OCI-LY3 (cell line): ENCODE measurements around the gene SHD.
"Not testable (repeated sequence)": the region's sequence is repeated elsewhere in the genome, so short reads cannot be mapped to it uniquely, and the experiment has no call there.

Experiments used
- EZH2phosphoT487 ChIP-seq: fragments of 200-600 bp; shearing (Covaris generic); IDR thresholded peaks from 2 replicates; pipeline ENCODE4 v1.6.1; 2018; ENCODE audit warnings: antibody characterized with exemption, mixed run types, low read depth
- TF ChIP-seq, protein P1 (sequence below): fragments of 200-600, 300-600 bp; sonication (generic); IDR thresholded peaks from 2 replicates; pipeline ENCODE4 v1.5.1; 2014; ENCODE audit warnings: antibody characterized with exemption, low read length, low read depth

DNA sequence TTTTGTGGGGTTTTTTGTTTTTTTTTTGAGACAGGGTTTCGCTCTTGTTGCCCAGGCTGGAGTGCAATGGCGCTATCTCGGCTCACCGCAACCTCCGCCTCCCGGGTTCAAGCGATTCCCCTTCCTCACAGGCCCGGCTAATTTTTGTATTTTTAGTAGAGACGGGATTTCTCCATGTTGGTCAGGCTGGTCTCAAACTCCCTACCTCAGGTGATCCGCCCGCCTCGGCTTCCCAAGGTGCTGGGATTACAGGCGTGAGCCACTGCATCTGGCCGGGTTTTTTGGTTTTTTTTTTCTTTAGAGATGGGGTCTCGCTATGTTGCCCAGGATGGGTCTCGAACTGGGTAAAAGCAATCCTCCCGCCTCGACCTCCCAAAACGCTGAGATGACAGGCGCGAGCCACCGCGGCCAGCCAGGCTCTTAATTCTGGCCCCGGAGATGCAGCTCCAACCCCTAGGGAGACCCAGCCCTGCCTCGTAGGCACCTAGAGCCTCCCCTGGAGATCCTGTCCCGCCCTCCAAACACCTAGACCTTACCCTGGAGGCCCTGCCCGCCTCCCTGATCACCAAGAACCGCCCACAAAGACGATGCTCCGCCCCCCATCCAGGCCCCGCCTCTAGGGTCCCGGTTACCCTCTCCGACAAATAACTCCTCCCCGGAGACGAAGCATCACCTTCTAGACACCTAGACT lies 50.1 kb downstream of the SHD start:
- TF ChIP-seq, protein P1, sequence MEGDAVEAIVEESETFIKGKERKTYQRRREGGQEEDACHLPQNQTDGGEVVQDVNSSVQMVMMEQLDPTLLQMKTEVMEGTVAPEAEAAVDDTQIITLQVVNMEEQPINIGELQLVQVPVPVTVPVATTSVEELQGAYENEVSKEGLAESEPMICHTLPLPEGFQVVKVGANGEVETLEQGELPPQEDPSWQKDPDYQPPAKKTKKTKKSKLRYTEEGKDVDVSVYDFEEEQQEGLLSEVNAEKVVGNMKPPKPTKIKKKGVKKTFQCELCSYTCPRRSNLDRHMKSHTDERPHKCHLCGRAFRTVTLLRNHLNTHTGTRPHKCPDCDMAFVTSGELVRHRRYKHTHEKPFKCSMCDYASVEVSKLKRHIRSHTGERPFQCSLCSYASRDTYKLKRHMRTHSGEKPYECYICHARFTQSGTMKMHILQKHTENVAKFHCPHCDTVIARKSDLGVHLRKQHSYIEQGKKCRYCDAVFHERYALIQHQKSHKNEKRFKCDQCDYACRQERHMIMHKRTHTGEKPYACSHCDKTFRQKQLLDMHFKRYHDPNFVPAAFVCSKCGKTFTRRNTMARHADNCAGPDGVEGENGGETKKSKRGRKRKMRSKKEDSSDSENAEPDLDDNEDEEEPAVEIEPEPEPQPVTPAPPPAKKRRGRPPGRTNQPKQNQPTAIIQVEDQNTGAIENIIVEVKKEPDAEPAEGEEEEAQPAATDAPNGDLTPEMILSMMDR, result not testable (repeated sequence)
- not testable (repeated sequence) for TF ChIP-seq EZH2phosphoT487
